Measurements from ENCODE around the gene SMIM14.

SMIM14 gene

GRCh38 chr4:39527296-39528060 is 111.2 kb downstream of the SMIM14 start, which contains the start of gene UGDH:
Gene UGDH (minus strand): TSS chr4:39527439. CDS start chr4:39521512, 5,927 bp downstream.
- Histone ChIP-seq H3K27ac (peak within 1 kb of the TSS; percentile 69 to 89 (median 81)), H3K9ac (peak within 1 kb of the TSS; percentile 82 to 91 (median 86)), H3K4me1 (peaks cover 11 to 21% (median 20%) of the 10 kb centered on the region in 10 experiments), H4K20me1 (peaks cover 0 to 12% (median 0%) of the 10 kb centered on the region in 11 experiments; a peak in 4 of 22 replicates), H3K36me3 (peaks cover 9 to 26% (median 21%) of the 10 kb centered on the region in 11 experiments; a peak in 18 of 22 replicates), H3K4me3 (peak within 1 kb of the TSS; percentile 82 to 97 (median 89)), H3K9me3 (replicated peaks in 1 of 11) (peaks cover 24 to 26% (median 25%) of the 10 kb centered on the region in 11 experiments), H3K27me3 (no peaks in the 10 kb centered on the region), H3K4me2 (peak within 1 kb of the TSS; percentile 82 to 99 (median 94))
- TF ChIP-seq Cebpa-rat (IDR thresholded peaks at IDR 0.05): no peak

GRCh38 chr4:39526765-39527295 is 111.8 kb downstream of the SMIM14 start:
- Histone ChIP-seq H3K9me3 (replicated peaks in 1 of 11) (peaks cover 17 to 19% (median 19%) of the 10 kb centered on the region in 11 experiments), H4K20me1 (peaks cover 0 to 12% (median 0%) of the 10 kb centered on the region in 11 experiments; a peak in 4 of 22 replicates), H3K9ac (peak overlapping the region; percentile 82 to 91 (median 86)), H3K27ac (peak overlapping the region; percentile 69 to 89 (median 81)), H3K4me3 (peak overlapping the region; percentile 82 to 97 (median 89)), H3K4me1 (peaks cover 11 to 21% (median 20%) of the 10 kb centered on the region in 10 experiments), H3K36me3 (peaks cover 7 to 19% (median 15%) of the 10 kb centered on the region in 11 experiments; a peak in 17 of 22 replicates), H3K4me2 (peak overlapping the region; percentile 82 to 99 (median 93)), H3K27me3 (no peaks in the 10 kb centered on the region)
- no peak for TF ChIP-seq Cebpa-rat (IDR thresholded peaks at IDR 0.05)

- Histone ChIP-seq H3K27me3 (no peaks in the 10 kb centered on the region), H3K4me1 (peaks cover 11 to 21% (median 20%) of the 10 kb centered on the region in 10 experiments), H3K9ac (peak overlapping the region; percentile 82 to 91 (median 86)), H3K4me3 (peak overlapping the region; percentile 82 to 97 (median 89)), H3K9me3 (replicated peaks in 1 of 11) (peaks cover 9 to 12% (median 11%) of the 10 kb centered on the region in 11 experiments), H3K4me2 (peak overlapping the region; percentile 82 to 99 (median 93)), H4K20me1 (peaks cover 0 to 12% (median 0%) of the 10 kb centered on the region in 11 experiments; a peak in 4 of 22 replicates), H3K36me3 (peaks cover 0 to 11% (median 9%) of the 10 kb centered on the region in 11 experiments; a peak in 10 of 22 replicates), H3K27ac (peak overlapping the region; percentile 69 to 89 (median 81); a peak in 21 of 22 replicates)
- no peak for TF ChIP-seq Cebpa-rat (IDR thresholded peaks at IDR 0.05)
Observed at GRCh38 chr4:39525822-39526690, 112.6 kb downstream of the SMIM14 start.

GRCh38 chr4:39524161-39524957 is 114.3 kb downstream of the SMIM14 start:
- peaks cover 5 to 18% (median 10%) of the 10 kb centered on the region in 11 experiments for H3K36me3 ChIP-seq
- H3K27ac ChIP-seq: no peak overlapping the region
- H3K4me2 ChIP-seq: no peak overlapping the region
- H3K4me3 ChIP-seq: no peak overlapping the region
- peaks cover 0 to 12% (median 0%) of the 10 kb centered on the region in 11 experiments; a peak in 4 of 22 replicates for H4K20me1 ChIP-seq
- TF ChIP-seq Cebpa-rat (IDR thresholded peaks at IDR 0.05): no peak
- peaks cover 11 to 21% (median 20%) of the 10 kb centered on the region in 10 experiments for H3K4me1 ChIP-seq
- H3K9me3 ChIP-seq (replicated peaks in 1 of 11): no peaks in the 10 kb centered on the region
- H3K9ac ChIP-seq: no peak overlapping the region
- no peaks in the 10 kb centered on the region for H3K27me3 ChIP-seq

- Histone ChIP-seq H3K4me2 (no peak overlapping the region), H3K4me1 (peaks cover 8 to 12% (median 11%) of the 10 kb centered on the region in 10 experiments; a peak in 19 of 20 replicates), H4K20me1 (peaks cover 0 to 12% (median 0%) of the 10 kb centered on the region in 11 experiments; a peak in 4 of 22 replicates), H3K27ac (no peak overlapping the region), H3K36me3 (peaks cover 21 to 41% (median 30%) of the 10 kb centered on the region in 11 experiments), H3K9me3 (replicated peaks in 1 of 11) (no peaks in the 10 kb centered on the region), H3K9ac (no peak overlapping the region; a peak in 1 of 22 replicates), H3K27me3 (no peaks in the 10 kb centered on the region), H3K4me3 (no peak overlapping the region)
- no peak for TF ChIP-seq Cebpa-rat (IDR thresholded peaks at IDR 0.05)
Observed at GRCh38 chr4:39522068-39522467, 116.6 kb downstream of the SMIM14 start.

- Histone ChIP-seq H3K4me3 (no peak overlapping the region), H4K20me1 (peaks cover 0 to 12% (median 0%) of the 10 kb centered on the region in 11 experiments; a peak in 4 of 22 replicates), H3K9me3 (replicated peaks in 1 of 11) (no peaks in the 10 kb centered on the region), H3K27me3 (no peaks in the 10 kb centered on the region), H3K4me1 (peaks cover 8 to 9% (median 9%) of the 10 kb centered on the region in 10 experiments; a peak in 19 of 20 replicates), H3K9ac (no peak overlapping the region; a peak in 1 of 22 replicates), H3K36me3 (peaks cover 21 to 44% (median 33%) of the 10 kb centered on the region in 11 experiments), H3K4me2 (no peak overlapping the region), H3K27ac (no peak overlapping the region)
- no peak for TF ChIP-seq Cebpa-rat (IDR thresholded peaks at IDR 0.05)
Observed at GRCh38 chr4:39521253-39521919, 117.3 kb downstream of the SMIM14 start.

- peaks cover 45 to 72% (median 57%) of the 10 kb centered on the region in 11 experiments for H3K36me3 ChIP-seq
- no peak overlapping the region for H3K4me2 ChIP-seq
- peaks cover 0 to 6% (median 0%) of the 10 kb centered on the region in 11 experiments; a peak in 3 of 22 replicates for H4K20me1 ChIP-seq
Observed at GRCh38 chr4:39518484-39518883, 120.2 kb downstream of the SMIM14 start.

More at GRCh38 chr4:39518484-39518883, 120.2 kb downstream of the SMIM14 start:
- no peak for TF ChIP-seq Cebpa-rat (IDR thresholded peaks at IDR 0.05)
- Histone ChIP-seq H3K4me3 (no peak overlapping the region), H3K9me3 (replicated peaks in 1 of 11) (no peaks in the 10 kb centered on the region), H3K4me1 (no peaks in the 10 kb centered on the region), H3K27ac (no peak overlapping the region), H3K9ac (no peak overlapping the region), H3K27me3 (no peaks in the 10 kb centered on the region)
